Large intestine (tissue), 3 donors: ENCODE results near the gene SLC46A2. TPM values are rescaled to one million over a fixed set of nuclear protein-coding genes. Genes with fewer than 3 reads are reported as not detected.
A peak's percentile ranks its signal among the peaks of the same experiment; 100 is the strongest.

ENCODE experiments used
- DNase-seq, 2 donors: peaks; one replicate each; pipeline versions ENCODE4 v3.0.0 to v3.0.0-alpha.2; 2013
- H3K27ac ChIP-seq: one replicate; pipeline ENCODE4 v1.5.1; 2013; ENCODE audit warnings: low read length
- H3K27me3 ChIP-seq: 2 replicates; pipeline ENCODE4 v1.6.1; 2013; ENCODE audit warnings: low read length; ENCODE audit not compliant: control insufficient read depth, insufficient read depth
- H3K36me3 ChIP-seq: 2 replicates; pipeline ENCODE4 v1.6.1; 2013; ENCODE audit warnings: low read length; ENCODE audit not compliant: control insufficient read depth, insufficient read depth
- H3K4me1 ChIP-seq: one replicate; pipeline ENCODE4 v1.6.1; 2013; ENCODE audit warnings: low read length; ENCODE audit not compliant: control insufficient read depth, insufficient read depth
- H3K4me3 ChIP-seq: one replicate; pipeline ENCODE4 v1.5.1; 2013; ENCODE audit warnings: low read length
- H3K9me3 ChIP-seq: one replicate; pipeline ENCODE4 v1.6.1; 2013; ENCODE audit warnings: mild to moderate bottlenecking, low read depth, low read length, moderate library complexity; ENCODE audit not compliant: control insufficient read depth
- whole genome bisulfite sequencing: methylation state at CpG from one replicate; pipeline ENCODE4 v1.1.5; 2013; ENCODE audit warnings: low lambda C conversion rate; ENCODE audit not compliant: insufficient coverage; 5-methylcytosine and 5-hydroxymethylcytosine counted together
- polyA plus RNA-seq: library from polyadenylated mRNA; unstranded; fragments of 120-200 nt; gene quantifications from one replicate; pipeline ENCODE4 v1.2.1, GENCODE V29; 2013

Gene SLC46A2
- polyA plus RNA-seq, 1 donor = 0.43 TPM

GRCh38 chr9:112912636-112913035 lies 22.0 kb upstream of the SLC46A2 start:
- Histone ChIP-seq H3K4me1 (peaks cover 9% of the 10 kb centered on the region), H3K27ac (no peak overlapping the region), H3K36me3 (no peaks in the 10 kb centered on the region), H3K9me3 (no peaks in the 10 kb centered on the region), H3K27me3 (peaks cover 4% of the 10 kb centered on the region), H3K4me3 (no peak overlapping the region)
- no CpG with 5 or more reads among the region's 3 CpGs for WGBS
- no peak for DNase-seq

GRCh38 chr9:112911736-112912135 lies 21.1 kb upstream of the SLC46A2 start:
- no CpG with 5 or more reads among the region's 2 CpGs for WGBS
- Histone ChIP-seq H3K36me3 (no peaks in the 10 kb centered on the region), H3K4me3 (no peak overlapping the region), H3K27me3 (peaks cover 4% of the 10 kb centered on the region), H3K4me1 (peaks cover under 1% of the 10 kb centered on the region), H3K27ac (no peak overlapping the region), H3K9me3 (no peaks in the 10 kb centered on the region)
- no peak for DNase-seq

GRCh38 chr9:112905084-112905483 lies 14.4 kb upstream of the SLC46A2 start:
- no CpG with 5 or more reads among the region's 4 CpGs for WGBS

GRCh38 chr9:112900901-112901300 lies 10.2 kb upstream of the SLC46A2 start:
- no peaks in the 10 kb centered on the region for H3K4me1 ChIP-seq
- H3K27me3 ChIP-seq = no peaks in the 10 kb centered on the region
- H3K36me3 ChIP-seq = no peaks in the 10 kb centered on the region
- H3K27ac ChIP-seq = no peak overlapping the region
- no peak for DNase-seq
- WGBS = 80% methylated on average over 1 of the region's 1 CpG
- no peaks in the 10 kb centered on the region for H3K9me3 ChIP-seq
- no peak overlapping the region for H3K4me3 ChIP-seq

More at GRCh38 chr9:112905084-112905483, 14.4 kb upstream of the SLC46A2 start:
- Histone ChIP-seq H3K4me3 (no peak overlapping the region), H3K36me3 (no peaks in the 10 kb centered on the region), H3K27me3 (peaks cover 4% of the 10 kb centered on the region), H3K4me1 (no peaks in the 10 kb centered on the region), H3K9me3 (no peaks in the 10 kb centered on the region), H3K27ac (no peak overlapping the region)
- peak in 1 of 2 donors; percentile 12 for DNase-seq

- 50% methylated on average over 1 of the region's 4 CpGs for WGBS
- no peak overlapping the region for H3K27ac ChIP-seq
- no peak for DNase-seq
- no peaks in the 10 kb centered on the region for H3K27me3 ChIP-seq
- H3K4me3 ChIP-seq = no peak overlapping the region
- H3K4me1 ChIP-seq = no peaks in the 10 kb centered on the region
- no peaks in the 10 kb centered on the region for H3K36me3 ChIP-seq
- no peaks in the 10 kb centered on the region for H3K9me3 ChIP-seq
Measured at GRCh38 chr9:112900488-112900887, 9.8 kb upstream of the SLC46A2 start.

GRCh38 chr9:112898872-112899311 lies 8.2 kb upstream of the SLC46A2 start:
- Histone ChIP-seq H3K9me3 (no peaks in the 10 kb centered on the region), H3K27me3 (peaks cover 4% of the 10 kb centered on the region), H3K27ac (no peak overlapping the region), H3K4me1 (no peaks in the 10 kb centered on the region), H3K4me3 (no peak overlapping the region), H3K36me3 (no peaks in the 10 kb centered on the region)
- no peak for DNase-seq
- 0% methylated on average over 2 of the region's 6 CpGs for WGBS

- no peak overlapping the region for H3K4me3 ChIP-seq
- peaks cover 23% of the 10 kb centered on the region for H3K27me3 ChIP-seq
- no peaks in the 10 kb centered on the region for H3K9me3 ChIP-seq
- H3K27ac ChIP-seq = no peak overlapping the region
- 70% methylated on average over 2 of the region's 3 CpGs for WGBS
- DNase-seq = no peak
- H3K36me3 ChIP-seq = no peaks in the 10 kb centered on the region
- H3K4me1 ChIP-seq = no peaks in the 10 kb centered on the region
Measured at GRCh38 chr9:112896131-112896530, 5.5 kb upstream of the SLC46A2 start.

- no CpG with 5 or more reads among the region's 1 CpG for WGBS
- peaks cover 4% of the 10 kb centered on the region for H3K9me3 ChIP-seq
- H3K27me3 ChIP-seq = peaks cover 37% of the 10 kb centered on the region
- no peak overlapping the region for H3K27ac ChIP-seq
- H3K4me3 ChIP-seq = no peak overlapping the region
- H3K36me3 ChIP-seq = no peaks in the 10 kb centered on the region
- no peaks in the 10 kb centered on the region for H3K4me1 ChIP-seq
- DNase-seq = no peak
Measured at GRCh38 chr9:112894699-112895098, 4.0 kb upstream of the SLC46A2 start.

GRCh38 chr9:112894041-112894440 lies 3.4 kb upstream of the SLC46A2 start:
- Histone ChIP-seq H3K4me3 (no peak overlapping the region), H3K9me3 (peaks cover 4% of the 10 kb centered on the region), H3K27me3 (peaks cover 44% of the 10 kb centered on the region), H3K27ac (no peak overlapping the region), H3K4me1 (no peaks in the 10 kb centered on the region), H3K36me3 (no peaks in the 10 kb centered on the region)
- no CpG with 5 or more reads among the region's 1 CpG for WGBS
- DNase-seq = no peak

GRCh38 chr9:112892981-112893380 lies 2.3 kb upstream of the SLC46A2 start:
- Histone ChIP-seq H3K27me3 (peaks cover 44% of the 10 kb centered on the region), H3K9me3 (peaks cover 4% of the 10 kb centered on the region), H3K27ac (no peak overlapping the region), H3K36me3 (no peaks in the 10 kb centered on the region), H3K4me1 (no peaks in the 10 kb centered on the region), H3K4me3 (no peak overlapping the region)
- 92% methylated on average over 2 of the region's 2 CpGs for WGBS
- DNase-seq = no peak

GRCh38 chr9:112891521-112891920 lies 845 bp upstream of the SLC46A2 start:
- Histone ChIP-seq H3K36me3 (no peaks in the 10 kb centered on the region), H3K27ac (no peak overlapping the region), H3K4me3 (no peak overlapping the region), H3K27me3 (peaks cover 44% of the 10 kb centered on the region), H3K4me1 (no peaks in the 10 kb centered on the region), H3K9me3 (peaks cover 4% of the 10 kb centered on the region)
- no CpG with 5 or more reads among the region's 3 CpGs for WGBS
- DNase-seq = no peak
